ENCODE measurements around the gene SECISBP2.

The SECISBP2 gene

DNA sequence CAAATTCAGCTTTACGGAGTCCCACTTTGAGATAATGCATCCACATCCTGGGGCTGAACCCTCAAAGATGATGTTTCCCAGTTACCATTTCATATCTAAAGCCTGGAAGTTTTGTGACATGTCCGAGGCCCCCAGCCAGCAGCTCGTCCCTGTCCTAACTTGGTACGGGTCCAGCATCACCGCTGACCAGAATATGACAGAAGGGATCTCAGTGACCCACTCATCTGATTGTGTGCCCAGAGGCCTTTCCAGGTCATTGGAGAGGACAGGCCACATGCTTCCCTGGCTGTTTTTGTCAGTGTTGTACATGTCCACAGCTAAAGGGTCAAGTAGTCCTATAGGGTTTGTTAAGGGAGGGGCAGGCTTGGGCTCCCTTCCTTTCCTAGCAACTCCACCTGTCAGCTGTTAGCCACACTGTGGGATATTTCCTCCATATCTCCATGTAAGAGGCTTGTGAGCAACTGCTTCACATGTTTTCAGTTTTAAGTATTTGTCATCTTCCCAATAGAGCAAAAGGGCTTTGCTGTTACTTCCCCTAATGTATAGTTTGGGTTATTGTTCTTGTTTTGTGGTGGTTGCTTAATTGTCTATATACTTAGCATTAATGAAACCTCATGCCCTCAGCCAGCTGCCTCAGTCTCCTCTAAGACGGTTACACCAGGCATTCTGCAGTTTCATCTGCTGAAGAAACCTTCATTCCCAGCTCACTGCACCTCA lies 33.4 kb downstream of the SECISBP2 start:
- no peak for DNase-seq (ENCODE audit: extremely low read depth, low read depth)
- TF ChIP-seq, protein P1, sequence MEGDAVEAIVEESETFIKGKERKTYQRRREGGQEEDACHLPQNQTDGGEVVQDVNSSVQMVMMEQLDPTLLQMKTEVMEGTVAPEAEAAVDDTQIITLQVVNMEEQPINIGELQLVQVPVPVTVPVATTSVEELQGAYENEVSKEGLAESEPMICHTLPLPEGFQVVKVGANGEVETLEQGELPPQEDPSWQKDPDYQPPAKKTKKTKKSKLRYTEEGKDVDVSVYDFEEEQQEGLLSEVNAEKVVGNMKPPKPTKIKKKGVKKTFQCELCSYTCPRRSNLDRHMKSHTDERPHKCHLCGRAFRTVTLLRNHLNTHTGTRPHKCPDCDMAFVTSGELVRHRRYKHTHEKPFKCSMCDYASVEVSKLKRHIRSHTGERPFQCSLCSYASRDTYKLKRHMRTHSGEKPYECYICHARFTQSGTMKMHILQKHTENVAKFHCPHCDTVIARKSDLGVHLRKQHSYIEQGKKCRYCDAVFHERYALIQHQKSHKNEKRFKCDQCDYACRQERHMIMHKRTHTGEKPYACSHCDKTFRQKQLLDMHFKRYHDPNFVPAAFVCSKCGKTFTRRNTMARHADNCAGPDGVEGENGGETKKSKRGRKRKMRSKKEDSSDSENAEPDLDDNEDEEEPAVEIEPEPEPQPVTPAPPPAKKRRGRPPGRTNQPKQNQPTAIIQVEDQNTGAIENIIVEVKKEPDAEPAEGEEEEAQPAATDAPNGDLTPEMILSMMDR (IDR thresholded peaks at IDR 0.05; ENCODE audit: low read depth, low read length): no peak

DNA sequence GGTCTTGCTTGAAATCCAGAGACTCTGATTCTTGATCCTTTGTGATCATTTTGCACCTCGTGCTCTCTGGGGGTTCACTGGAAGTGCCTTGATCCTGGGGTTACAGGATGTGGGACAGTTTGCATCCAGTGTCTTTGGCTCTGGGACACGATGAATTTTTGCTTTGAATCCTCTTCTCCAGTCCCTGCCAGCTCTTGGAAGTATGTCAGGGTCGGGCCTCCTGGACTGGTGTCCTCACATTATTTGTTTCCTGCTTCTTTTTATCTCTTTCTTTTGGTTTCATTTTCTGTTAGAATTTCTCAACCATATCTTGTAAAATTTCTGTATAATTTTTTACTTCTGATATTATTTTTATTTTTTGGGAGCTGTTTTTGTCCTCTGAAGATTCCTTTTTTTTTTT lies 34.2 kb downstream of the SECISBP2 start:
- TF ChIP-seq, protein P1 (IDR thresholded peaks at IDR 0.05; ENCODE audit: low read depth, low read length): no peak
- no peak for DNase-seq (ENCODE audit: extremely low read depth, low read depth)

DNA sequence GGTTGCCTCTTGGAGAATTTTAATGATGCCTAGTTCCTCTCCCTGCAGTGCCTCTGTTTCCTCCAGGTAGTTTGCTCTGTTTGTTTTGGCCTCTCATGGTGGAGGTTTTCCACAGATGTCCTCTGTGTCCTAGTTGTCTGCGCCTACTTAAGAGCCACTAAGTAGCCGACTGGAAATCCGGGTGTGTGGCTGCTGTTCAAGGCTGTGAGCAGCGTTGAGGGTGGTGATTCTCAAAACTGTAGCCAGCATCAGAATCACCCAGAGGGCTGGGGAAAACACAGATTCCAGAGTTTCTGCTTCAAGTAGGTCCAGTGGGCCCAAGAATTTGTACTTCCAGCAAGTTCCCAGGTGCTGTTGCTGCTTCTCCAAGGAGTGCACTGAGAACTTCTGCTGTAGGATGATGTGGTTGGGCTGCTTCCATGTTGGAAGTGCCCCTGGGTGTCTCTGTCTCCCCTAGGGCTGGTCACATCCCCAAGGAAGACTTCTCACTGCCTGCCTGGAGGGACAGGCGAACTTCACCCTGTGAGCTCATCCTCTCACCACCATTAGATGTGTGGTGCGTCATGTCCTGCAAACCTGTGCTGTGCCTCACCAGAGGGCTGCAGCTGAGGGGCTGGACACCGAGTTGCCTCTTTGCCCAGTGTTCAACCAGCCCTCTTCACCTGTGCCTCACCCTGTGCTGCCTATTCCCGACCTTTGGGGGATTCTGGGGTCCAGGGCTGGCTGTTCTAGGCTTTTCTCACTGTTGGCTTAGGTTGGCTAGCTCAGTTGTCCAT lies 34.8 kb downstream of the SECISBP2 start:
- DNase-seq (ENCODE audit: extremely low read depth, low read depth): no peak
- TF ChIP-seq, protein P1 (IDR thresholded peaks at IDR 0.05; ENCODE audit: low read depth, low read length): no peak

- TF ChIP-seq, protein P1 (IDR thresholded peaks at IDR 0.05; ENCODE audit: low read depth, low read length): no peak
- no peak for DNase-seq (ENCODE audit: extremely low read depth, low read depth)
These were observed 35.7 kb downstream of the SECISBP2 start for GRCh38 chr9:89353989-89354388.

DNA sequence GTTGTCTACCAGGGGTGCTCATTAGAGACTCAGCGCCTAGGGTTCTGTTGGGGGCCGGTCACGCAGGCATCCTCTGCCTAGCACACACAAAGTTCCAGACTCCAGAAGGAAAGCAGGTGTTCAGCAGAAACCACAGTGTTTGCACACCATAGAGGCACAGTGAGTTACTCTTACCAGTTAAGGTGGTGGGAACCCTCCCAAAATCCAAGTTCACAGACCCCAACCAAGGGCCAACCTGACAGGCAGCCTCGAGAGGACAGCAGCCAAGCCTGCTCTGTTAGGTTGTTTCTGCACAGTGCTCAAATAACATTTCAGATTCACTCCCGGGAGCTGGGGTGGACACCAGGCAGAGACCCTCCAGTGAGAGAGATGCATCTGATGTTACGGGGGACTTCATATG lies 36.2 kb downstream of the SECISBP2 start:
- DNase-seq (ENCODE audit: extremely low read depth, low read depth): no peak
- TF ChIP-seq, protein P1 (IDR thresholded peaks at IDR 0.05; ENCODE audit: low read depth, low read length): no peak

- DNase-seq (ENCODE audit: extremely low read depth, low read depth): no peak
- TF ChIP-seq, protein P1 (IDR thresholded peaks at IDR 0.05; ENCODE audit: low read depth, low read length): no peak
These were observed 38.5 kb downstream of the SECISBP2 start for GRCh38 chr9:89356782-89357181.
